GM11168 (cell line): ENCODE measurements around the gene GJD3.

Experiments used
- in situ Hi-C: fragments of 300-500 bp; cut with MboI; formaldehyde crosslinking; loops from one replicate; pipeline ENCODE4 v1.12.0; 2022; ENCODE audit warnings: low sequenced_read_pairs; ENCODE audit not compliant: unreplicated experiment

The GJD3 gene

GRCh38 chr17:40343219-40344119 is 21.1 kb downstream of the GJD3 start:
- in situ Hi-C loops: no loop called here

- in situ Hi-C loops: no loop called here
Observed at GRCh38 chr17:40342504-40343218, 21.9 kb downstream of the GJD3 start.

GRCh38 chr17:40341808-40342503 is 22.6 kb downstream of the GJD3 start:
- in situ Hi-C loops: no loop called here

- in situ Hi-C loops: no loop called here
Observed at GRCh38 chr17:40340880-40341807, 23.4 kb downstream of the GJD3 start.

GRCh38 chr17:40340327-40340726 is 24.2 kb downstream of the GJD3 start:
- in situ Hi-C loops: no loop called here

- in situ Hi-C loops: no loop called here
Observed at GRCh38 chr17:40338941-40339649, 25.4 kb downstream of the GJD3 start.

GRCh38 chr17:40338058-40338457 is 26.5 kb downstream of the GJD3 start:
- in situ Hi-C loops: no loop called here

GRCh38 chr17:40337351-40337750 is 27.2 kb downstream of the GJD3 start:
- in situ Hi-C loops: no loop called here

- in situ Hi-C loops: no loop called here
Observed at GRCh38 chr17:40335620-40336019, 28.9 kb downstream of the GJD3 start.

- in situ Hi-C loops: no loop called here
Observed at GRCh38 chr17:40333781-40334448, 30.6 kb downstream of the GJD3 start.

- in situ Hi-C loops: no loop called here
Observed at GRCh38 chr17:40331743-40332641, 32.5 kb downstream of the GJD3 start.

- in situ Hi-C loops: no loop called here
Observed at GRCh38 chr17:40330850-40331470, 33.6 kb downstream of the GJD3 start.

GRCh38 chr17:40329839-40330794 is 34.4 kb downstream of the GJD3 start:
- in situ Hi-C loops: no loop called here

GRCh38 chr17:40328386-40328766 is 36.2 kb downstream of the GJD3 start:
- in situ Hi-C loops: no loop called here

GRCh38 chr17:40327735-40328385 is 36.7 kb downstream of the GJD3 start:
- in situ Hi-C loops: no loop called here

GRCh38 chr17:40327244-40327729 is 37.2 kb downstream of the GJD3 start:
- in situ Hi-C loops: no loop called here
